Large intestine (tissue), 3 donors: ENCODE data around the gene EVA1C. TPM values are rescaled to one million over a fixed set of nuclear protein-coding genes. Genes with fewer than 3 reads are reported as not detected.
"Not testable (repeated sequence)": the region's sequence is repeated elsewhere in the genome, so short reads cannot be mapped to it uniquely, and the experiment has no call there.

ENCODE experiments used
- DNase-seq, 2 donors: peaks; one replicate each; pipeline versions ENCODE4 v3.0.0 to v3.0.0-alpha.2; 2013
- H3K27ac ChIP-seq: one replicate; pipeline ENCODE4 v1.5.1; 2013; ENCODE audit warnings: low read length
- H3K27me3 ChIP-seq: 2 replicates; pipeline ENCODE4 v1.6.1; 2013; ENCODE audit warnings: low read length; ENCODE audit not compliant: control insufficient read depth, insufficient read depth
- H3K36me3 ChIP-seq: 2 replicates; pipeline ENCODE4 v1.6.1; 2013; ENCODE audit warnings: low read length; ENCODE audit not compliant: control insufficient read depth, insufficient read depth
- H3K4me1 ChIP-seq: one replicate; pipeline ENCODE4 v1.6.1; 2013; ENCODE audit warnings: low read length; ENCODE audit not compliant: control insufficient read depth, insufficient read depth
- H3K4me3 ChIP-seq: one replicate; pipeline ENCODE4 v1.5.1; 2013; ENCODE audit warnings: low read length
- H3K9me3 ChIP-seq: one replicate; pipeline ENCODE4 v1.6.1; 2013; ENCODE audit warnings: mild to moderate bottlenecking, low read depth, low read length, moderate library complexity; ENCODE audit not compliant: control insufficient read depth
- WGBS: methylation state at CpG from one replicate; pipeline ENCODE4 v1.1.5; 2013; ENCODE audit warnings: low lambda C conversion rate; ENCODE audit not compliant: insufficient coverage; 5-methylcytosine and 5-hydroxymethylcytosine counted together
- polyA plus RNA-seq: library from polyadenylated mRNA; unstranded; fragments of 120-200 nt; gene quantifications from one replicate; pipeline ENCODE4 v1.2.1, GENCODE V29; 2013

The EVA1C gene
- polyA plus RNA-seq, 1 donor = 2.0 TPM

DNA sequence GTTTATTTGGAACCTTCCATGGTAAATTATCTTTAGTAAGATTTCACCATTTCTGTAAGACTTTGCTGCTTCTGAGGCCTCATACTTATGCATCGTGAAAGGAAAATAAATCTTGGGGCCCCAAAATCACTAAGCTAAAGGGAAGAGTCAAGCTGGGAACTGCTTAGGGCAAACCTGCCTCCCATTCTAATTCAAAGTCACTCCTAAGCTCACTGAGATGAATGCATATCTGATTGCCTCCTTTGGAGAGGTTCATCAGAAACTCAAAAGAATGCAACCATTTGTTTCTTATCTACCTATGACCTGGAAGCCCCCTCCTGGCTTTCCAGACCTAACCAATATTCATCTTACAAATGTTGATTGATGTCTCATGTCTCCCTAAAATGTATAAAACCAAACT lies 149.0 kb downstream of the EVA1C start:
- not testable (repeated sequence) for H3K4me3 ChIP-seq
- 100% methylated on average over 1 of the region's 1 CpG for WGBS

GRCh38 chr21:32562426-32562825 lies 149.9 kb downstream of the EVA1C start:
- Histone ChIP-seq H3K27me3 (no peaks in the 10 kb centered on the region), H3K4me1 (no peaks in the 10 kb centered on the region), H3K36me3 (no peaks in the 10 kb centered on the region), H3K4me3 (no peak overlapping the region), H3K27ac (no peak overlapping the region), H3K9me3 (no peaks in the 10 kb centered on the region)
- DNase-seq = no peak
- WGBS = no CpG with 5 or more reads among the region's 5 CpGs

More for the DNA sequence above, 149.0 kb downstream of the EVA1C start:
- H3K36me3 ChIP-seq, H3K9me3 ChIP-seq, DNase-seq, H3K27ac ChIP-seq, H3K4me1 ChIP-seq, H3K27me3 ChIP-seq: not testable (repeated sequence)

DNA sequence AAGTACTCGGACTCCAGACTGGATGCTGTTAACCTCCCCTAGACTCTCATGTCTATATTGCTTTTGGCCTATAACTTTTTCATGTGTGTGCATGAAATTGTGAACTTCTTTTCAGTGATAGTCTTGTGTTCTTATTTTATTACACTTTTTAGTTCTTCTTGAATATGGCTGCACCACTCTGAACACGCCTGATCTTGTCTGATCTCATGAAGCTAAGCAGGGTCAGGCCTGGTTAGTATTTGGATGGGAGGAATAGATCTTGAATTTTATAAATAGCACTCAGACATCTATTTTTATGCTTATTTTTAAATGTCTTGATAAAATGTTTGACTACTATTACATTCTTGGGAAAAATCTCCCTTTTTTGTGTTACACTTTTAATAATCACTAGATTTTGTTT lies 150.4 kb downstream of the EVA1C start:
- DNase-seq = no peak
- Histone ChIP-seq H3K4me1 (no peaks in the 10 kb centered on the region), H3K9me3 (no peaks in the 10 kb centered on the region), H3K4me3 (no peak overlapping the region), H3K36me3 (no peaks in the 10 kb centered on the region), H3K27ac (no peak overlapping the region), H3K27me3 (no peaks in the 10 kb centered on the region)
- WGBS = no CpG with 5 or more reads among the region's 2 CpGs

Other genes with a start within 250 kb of the EVA1C start
- 15.4 TPM for gene MIS18A, start 133.7 kb upstream of the EVA1C start, polyA plus RNA-seq
- gene MRAP, start 113.9 kb upstream of the EVA1C start, polyA plus RNA-seq = 0.72 TPM
- gene URB1, start 19.7 kb upstream of the EVA1C start, polyA plus RNA-seq = 9.0 TPM
- 0.70 TPM for gene TCP10L, start 172.8 kb downstream of the EVA1C start, polyA plus RNA-seq
- gene CFAP298, start 199.7 kb downstream of the EVA1C start, polyA plus RNA-seq = 46.8 TPM